ENCODE results near the gene IL1RAP. TPM values are rescaled to one million over a fixed set of nuclear protein-coding genes. Genes with fewer than 3 reads are reported as not detected.

Gene IL1RAP
- polyA plus RNA-seq, 3 donors = 8.0 to 12.6 (median 11.8) TPM

- Histone ChIP-seq H3K9ac (ENCODE audit: insufficient read depth, low read length, poor library complexity, severe bottlenecking) (no peak overlapping the region), H3K27ac (ENCODE audit: low read depth in 1 of 2, low read length in 2 of 2) (no peak overlapping the region), H3K4me1 (ENCODE audit: control insufficient read depth in 1 of 2, insufficient read depth in 2 of 2, low read length in 2 of 2) (no peaks in the 10 kb centered on the region), H3K4me2 (replicated peaks; ENCODE audit: extremely low read depth, low read length, poor library complexity, severe bottlenecking) (no peak overlapping the region), H3K36me3 (replicated peaks in 1 of 2; ENCODE audit: control insufficient read depth in 1 of 2, insufficient read depth in 2 of 2, low read length in 2 of 2) (no peaks in the 10 kb centered on the region), H3K27me3 (ENCODE audit: control insufficient read depth in 2 of 2, insufficient read depth in 2 of 2, low read length in 2 of 2) (no peaks in the 10 kb centered on the region), H3K4me3 (replicated peaks in 1 of 3; ENCODE audit: low read depth in 2 of 3, low read length in 3 of 3) (no peak overlapping the region), H3K79me2 (ENCODE audit: insufficient read depth, low read length) (no peaks in the 10 kb centered on the region), H2AFZ (ENCODE audit: insufficient read depth, low read depth, low read length, poor library complexity, severe bottlenecking) (no peak overlapping the region), H4K20me1 (ENCODE audit: insufficient read depth, low read length) (no peaks in the 10 kb centered on the region), H3K9me3 (replicated peaks in 1 of 2; ENCODE audit: control insufficient read depth in 1 of 2, insufficient read depth in 1 of 2, low read length in 2 of 2) (no peaks in the 10 kb centered on the region)
- TF ChIP-seq CTCF (IDR thresholded peaks at IDR 0.05) = peak; percentile 18
- peak in 2 of 3 donors; percentile 5 to 6 for DNase-seq
- Mint-ChIP-seq H3K4me1 (peaks cover 4% of the 10 kb centered on the region), H3K9me3 (peaks cover 0 to 6% (median 0%) of the 10 kb centered on the region in 7 donors), H3K27me3 (ENCODE audit: low read depth in 3 of 3) (peaks cover 0 to 2% (median 0%) of the 10 kb centered on the region in 3 donors), H3K36me3 (no peaks in the 10 kb centered on the region), H3K4me3 (no peak overlapping the region), H3K27ac (no peak overlapping the region)
- intact Hi-C loops (cut with micrococcal nuclease) = no loop called here
- WGBS (ENCODE audit: insufficient coverage) = 60% methylated on average over 1 of the region's 4 CpGs
These were observed 187.2 kb downstream of the IL1RAP start for GRCh38 chr3:190701096-190701532.

- H3K36me3 ChIP-seq (replicated peaks in 1 of 2; ENCODE audit: control insufficient read depth in 1 of 2, insufficient read depth in 2 of 2, low read length in 2 of 2) = no peaks in the 10 kb centered on the region
These were observed 192.7 kb downstream of the IL1RAP start for GRCh38 chr3:190706582-190706981.

More at GRCh38 chr3:190706582-190706981, 192.7 kb downstream of the IL1RAP start:
- Mint-ChIP-seq H3K27me3 (ENCODE audit: low read depth in 3 of 3) (peaks cover 0 to 2% (median 1%) of the 10 kb centered on the region in 3 donors), H3K4me1 (no peaks in the 10 kb centered on the region), H3K27ac (no peak overlapping the region), H3K4me3 (no peak overlapping the region), H3K9me3 (no peaks in the 10 kb centered on the region), H3K36me3 (no peaks in the 10 kb centered on the region)
- intact Hi-C loops (cut with micrococcal nuclease) = no loop called here
- Histone ChIP-seq H3K4me1 (ENCODE audit: control insufficient read depth in 1 of 2, insufficient read depth in 2 of 2, low read length in 2 of 2) (no peaks in the 10 kb centered on the region), H3K9ac (ENCODE audit: insufficient read depth, low read length, poor library complexity, severe bottlenecking) (no peak overlapping the region), H3K79me2 (ENCODE audit: insufficient read depth, low read length) (no peaks in the 10 kb centered on the region), H3K9me3 (replicated peaks in 1 of 2; ENCODE audit: control insufficient read depth in 1 of 2, insufficient read depth in 1 of 2, low read length in 2 of 2) (no peaks in the 10 kb centered on the region), H4K20me1 (ENCODE audit: insufficient read depth, low read length) (no peaks in the 10 kb centered on the region), H3K27me3 (ENCODE audit: control insufficient read depth in 2 of 2, insufficient read depth in 2 of 2, low read length in 2 of 2) (no peaks in the 10 kb centered on the region), H3K4me3 (replicated peaks in 1 of 3; ENCODE audit: low read depth in 2 of 3, low read length in 3 of 3) (no peak overlapping the region), H3K27ac (ENCODE audit: low read depth in 1 of 2, low read length in 2 of 2) (no peak overlapping the region), H2AFZ (ENCODE audit: insufficient read depth, low read depth, low read length, poor library complexity, severe bottlenecking) (no peak overlapping the region), H3K4me2 (replicated peaks; ENCODE audit: extremely low read depth, low read length, poor library complexity, severe bottlenecking) (no peak overlapping the region)
- WGBS (ENCODE audit: insufficient coverage) = 50% methylated on average over 1 of the region's 3 CpGs
- TF ChIP-seq CTCF (IDR thresholded peaks at IDR 0.05) = no peak
- no peak for DNase-seq

Other genes with a start within 250 kb of the IL1RAP start
- not detected for gene CLDN1, start 191.6 kb upstream of the IL1RAP start, polyA plus RNA-seq
- gene CLDN16, start 125.9 kb upstream of the IL1RAP start, polyA plus RNA-seq = not detected
- gene TMEM207, start 64.2 kb upstream of the IL1RAP start, polyA plus RNA-seq = not detected

All from CD14-positive monocyte (primary cell).